SU-DHL-6 (cell line): ENCODE data around the gene SAFB2.

ENCODE experiments used
- H2AFZ ChIP-seq: fragments of 200-600 bp; sonication (generic); 2 replicates; pipeline ENCODE4 v1.6.1; 2014; ENCODE audit warnings: low read depth, mild to moderate bottlenecking, moderate library complexity, mixed read lengths, antibody characterized with exemption, low read length; ENCODE audit not compliant: severe bottlenecking
- H3F3A ChIP-seq: fragments of 200-600 bp; shearing (Covaris generic); 2 replicates; pipeline ENCODE4 v1.6.0; 2016; ENCODE audit warnings: antibody characterized with exemption, mild to moderate bottlenecking; ENCODE audit not compliant: insufficient read depth
- H3K27ac ChIP-seq: fragments of 200-600 bp; sonication (generic); 2 replicates; pipeline ENCODE4 v1.5.1; 2016; ENCODE audit warnings: low read depth, mild to moderate bottlenecking, low read length, moderate library complexity, mixed read lengths
- H3K27me3 ChIP-seq: fragments of 200-600 bp; sonication (generic), shearing (Covaris generic); 2 replicates; pipeline ENCODE4 v1.6.0; 2014; ENCODE audit warnings: mild to moderate bottlenecking, low read length
- H3K36me3 ChIP-seq: fragments of 200-600 bp; sonication (generic); 2 replicates; pipeline ENCODE4 v1.6.1; 2014; ENCODE audit warnings: mild to moderate bottlenecking, low read length, mixed read lengths
- H3K4me2 ChIP-seq: fragments of 300-600, 200-600 bp; shearing (Covaris generic), sonication (generic); 2 replicates; pipeline ENCODE4 v1.6.0; 2014; ENCODE audit warnings: low read length, low read depth, mild to moderate bottlenecking; ENCODE audit not compliant: poor library complexity, severe bottlenecking
- H3K4me3 ChIP-seq: fragments of 200-600 bp; sonication (generic); 2 replicates; pipeline ENCODE4 v1.5.1; 2014; ENCODE audit warnings: antibody characterized with exemption, low read length, mild to moderate bottlenecking, mixed read lengths; ENCODE audit not compliant: insufficient read depth, poor library complexity, severe bottlenecking
- H3K79me2 ChIP-seq: fragments of 200-600 bp; sonication (generic); 2 replicates; pipeline ENCODE4 v1.6.1; 2014; ENCODE audit warnings: mild to moderate bottlenecking, low read length, moderate library complexity; ENCODE audit not compliant: insufficient read depth
- H3K9ac ChIP-seq: fragments of 200-600 bp; sonication (generic); 2 replicates; pipeline ENCODE4 v1.7.0; 2014; ENCODE audit warnings: mild to moderate bottlenecking, low read length
- H3K9me2 ChIP-seq: fragments of 200-600 bp; sonication (generic); replicated peaks from 2 replicates; pipeline ENCODE4 v1.6.1; 2014; ENCODE audit warnings: low read length; ENCODE audit not compliant: insufficient read depth
- H3K9me3 ChIP-seq: fragments of 200-600 bp; sonication (generic); 2 replicates; pipeline ENCODE4 v1.6.1; 2014; ENCODE audit warnings: low read length, mixed read lengths; ENCODE audit not compliant: insufficient read depth
- H4K20me1 ChIP-seq: fragments of 200-600 bp; sonication (generic); 2 replicates; pipeline ENCODE4 v1.6.1; 2014; ENCODE audit warnings: low read depth, mild to moderate bottlenecking, antibody characterized with exemption, low read length, moderate library complexity, mixed read lengths
- CTCF ChIP-seq: fragments of 200-600 bp; sonication (generic); IDR thresholded peaks from one replicate; pipeline ENCODE4 v1.5.1; 2017; ENCODE audit warnings: antibody characterized with exemption, mild to moderate bottlenecking, low read length, moderate library complexity; ENCODE audit not compliant: insufficient read depth, poor library complexity, severe bottlenecking
- EZH2phosphoT487 ChIP-seq: fragments of 200-600 bp; sonication (generic), shearing (Covaris generic); conservative IDR thresholded peaks from 2 replicates; pipeline ENCODE4 v1.6.1; 2018; ENCODE audit warnings: mild to moderate bottlenecking, antibody characterized with exemption, low read length, moderate library complexity, mixed read lengths

Gene SAFB2

DNA sequence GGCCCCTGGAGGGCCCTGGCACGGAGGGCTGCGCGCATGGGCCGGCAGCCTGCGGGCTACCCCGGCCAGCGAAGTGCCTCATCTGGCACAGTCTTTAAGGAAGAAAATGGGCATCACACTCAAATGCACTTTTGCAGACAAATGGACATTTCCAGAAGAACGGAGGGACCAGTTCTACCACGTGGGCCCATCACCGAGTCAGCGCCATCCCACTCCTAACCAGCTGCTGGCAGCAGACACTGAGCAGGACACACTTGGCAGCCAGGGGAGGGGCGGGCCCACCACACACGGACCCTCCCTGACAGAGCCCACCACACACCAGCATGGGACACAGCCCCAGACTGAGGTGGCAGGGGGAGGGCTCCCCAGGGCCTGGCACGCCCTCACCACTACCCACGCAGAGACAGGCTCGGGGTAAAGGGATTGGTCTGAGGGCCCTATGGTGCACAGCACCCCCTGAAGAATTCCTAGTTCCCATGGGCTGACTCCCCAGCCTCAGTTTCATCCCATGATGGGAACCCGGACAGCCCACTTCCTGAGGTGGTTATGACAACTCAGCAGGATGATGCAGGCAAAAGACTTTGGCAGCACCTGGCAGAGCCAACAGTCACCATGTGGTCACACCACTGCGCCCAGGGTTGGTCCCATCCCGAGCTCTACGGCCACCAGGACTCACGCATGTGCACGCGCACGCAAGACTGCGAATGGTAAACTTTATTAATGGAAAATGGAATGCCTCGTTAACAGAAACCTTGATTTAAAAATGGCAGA is 36.1 kb downstream of the SAFB2 start:
- H3K4me3 ChIP-seq = no peak overlapping the region
- no peak overlapping the region for H3K9ac ChIP-seq
- H3F3A ChIP-seq = no peaks in the 10 kb centered on the region
- H3K79me2 ChIP-seq = no peaks in the 10 kb centered on the region
- no peaks in the 10 kb centered on the region for H4K20me1 ChIP-seq
- H3K36me3 ChIP-seq = 0 out of 2 replicates have a peak, but pooled peaks cover 6% of the 10 kb centered on the region
- no peak overlapping the region for H3K27ac ChIP-seq
- no peak for TF ChIP-seq CTCF
- TF ChIP-seq EZH2phosphoT487 = no peak
- no peaks in the 10 kb centered on the region for H3K27me3 ChIP-seq
- no peak overlapping the region for H2AFZ ChIP-seq
- H3K4me2 ChIP-seq = no peak overlapping the region
- H3K9me2 ChIP-seq = no peaks in the 10 kb centered on the region
- no peaks in the 10 kb centered on the region for H3K9me3 ChIP-seq

DNA sequence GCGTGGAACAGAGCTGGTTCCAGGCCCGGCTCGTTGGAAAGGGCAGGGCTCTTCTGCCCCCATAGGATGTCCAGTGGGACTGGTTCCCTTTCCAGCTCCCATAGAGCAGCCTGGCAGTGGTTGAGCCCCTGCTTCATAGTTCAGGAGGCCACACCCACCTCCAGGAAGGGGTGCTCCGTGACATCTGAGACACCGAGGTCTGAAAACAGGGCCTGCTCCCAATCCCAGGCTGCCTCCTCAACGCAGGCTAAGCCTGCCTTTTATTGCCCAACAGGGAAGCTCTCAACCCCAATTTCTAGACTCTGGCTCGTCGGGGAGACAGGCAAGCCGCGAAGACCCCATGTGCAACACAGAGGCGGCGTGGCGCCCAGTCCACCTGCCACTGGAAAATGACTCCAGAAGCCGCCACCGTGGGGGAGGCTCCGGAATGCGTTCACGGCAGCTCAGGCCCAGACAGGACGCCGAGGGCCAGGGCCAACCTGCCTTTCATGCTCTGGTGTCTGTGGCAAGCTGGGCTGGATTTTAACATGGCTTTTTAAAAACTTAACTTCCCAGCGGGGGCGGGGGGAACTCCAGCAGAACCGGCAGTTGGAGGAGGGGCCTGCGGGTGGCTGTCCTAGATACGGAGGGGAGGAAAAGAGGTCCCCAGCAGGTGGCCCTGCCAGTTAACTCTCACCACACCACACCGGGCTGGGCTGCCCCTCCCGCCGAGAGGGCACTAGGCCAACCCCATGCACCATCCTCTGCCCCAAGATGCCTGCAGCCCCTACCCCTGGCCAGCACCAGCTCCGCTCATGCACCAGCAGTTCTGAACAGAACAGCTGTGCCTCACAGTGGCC is 36.9 kb downstream of the SAFB2 start:
- Histone ChIP-seq H2AFZ (no peak overlapping the region), H3K27ac (no peak overlapping the region), H4K20me1 (no peaks in the 10 kb centered on the region), H3K36me3 (0 out of 2 replicates have a peak, but pooled peaks cover 6% of the 10 kb centered on the region), H3K9me2 (no peaks in the 10 kb centered on the region), H3K4me3 (no peak overlapping the region), H3K9me3 (no peaks in the 10 kb centered on the region), H3F3A (no peaks in the 10 kb centered on the region), H3K9ac (no peak overlapping the region), H3K27me3 (no peaks in the 10 kb centered on the region), H3K79me2 (no peaks in the 10 kb centered on the region), H3K4me2 (no peak overlapping the region)
- TF ChIP-seq EZH2phosphoT487 = no peak
- no peak for TF ChIP-seq CTCF

DNA sequence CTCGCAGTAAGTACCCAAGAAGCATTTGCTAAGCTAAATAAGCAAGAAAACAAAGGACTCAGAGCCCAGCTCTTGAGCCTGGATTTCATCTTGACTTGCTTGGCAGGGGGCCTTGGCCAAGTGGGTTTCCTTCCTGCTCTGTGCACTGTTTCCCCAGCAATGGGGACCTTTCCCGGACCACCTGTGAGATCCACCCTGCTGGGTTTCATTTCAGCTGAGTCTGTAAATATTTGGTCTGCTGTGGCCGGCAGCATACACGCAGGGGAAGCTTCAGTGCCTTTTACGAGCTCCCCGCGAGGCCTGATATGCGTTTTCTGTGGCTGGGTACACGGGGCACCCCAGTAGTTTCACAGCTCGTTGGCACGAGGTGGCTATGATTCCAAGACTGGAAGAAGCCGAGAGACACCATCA is 42.4 kb downstream of the SAFB2 start:
- Histone ChIP-seq H3K9ac (no peak overlapping the region), H2AFZ (no peak overlapping the region), H3K79me2 (no peaks in the 10 kb centered on the region)

More for the DNA sequence above, 42.4 kb downstream of the SAFB2 start:
- H3K9me2 ChIP-seq = no peaks in the 10 kb centered on the region
- no peaks in the 10 kb centered on the region for H4K20me1 ChIP-seq
- H3K36me3 ChIP-seq = no peaks in the 10 kb centered on the region
- H3K27ac ChIP-seq = no peak overlapping the region
- H3K9me3 ChIP-seq = no peaks in the 10 kb centered on the region
- H3F3A ChIP-seq = no peaks in the 10 kb centered on the region
- no peak overlapping the region for H3K4me3 ChIP-seq
- H3K4me2 ChIP-seq = no peak overlapping the region
- H3K27me3 ChIP-seq = no peaks in the 10 kb centered on the region
- TF ChIP-seq CTCF (no peak), EZH2phosphoT487 (no peak)
